Measurements from ENCODE around the gene HOXA1.

The HOXA1 gene

DNA sequence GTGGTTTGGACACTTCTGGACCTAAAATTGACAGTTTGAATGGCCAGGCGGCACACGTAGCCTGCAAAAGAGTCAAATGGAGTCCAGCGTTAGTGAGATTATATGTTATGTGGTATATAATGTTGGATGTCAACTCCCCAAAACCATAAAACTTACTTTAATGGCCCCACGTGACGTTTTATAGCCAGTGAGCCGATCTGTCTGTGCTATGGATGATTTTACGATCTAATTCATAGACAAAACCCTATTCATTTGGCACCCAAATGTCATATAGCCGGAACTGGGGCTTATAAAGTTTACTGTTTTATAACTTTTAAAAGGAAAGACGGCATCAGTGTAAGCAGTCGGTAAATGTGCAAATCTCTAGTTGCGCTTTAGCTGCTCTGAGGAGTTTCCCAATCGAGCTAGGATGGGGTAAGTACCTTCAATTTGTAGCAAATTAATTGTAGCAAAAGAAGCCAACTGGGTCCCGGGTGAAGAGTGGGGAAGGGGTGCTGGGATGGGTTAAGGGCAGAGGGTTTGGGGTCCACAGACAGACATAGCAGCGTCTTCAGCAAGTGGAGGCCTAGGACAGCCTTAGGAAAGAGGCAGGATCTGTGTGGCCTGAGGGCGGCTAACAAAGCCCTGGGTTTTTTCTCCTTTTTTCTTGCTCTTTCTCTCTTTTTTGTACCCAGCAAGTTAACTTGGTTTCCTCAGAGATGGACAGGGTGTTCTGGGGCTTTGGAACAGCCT is 44.5 kb upstream of the HOXA1 start (continued):
- TF ChIP-seq ZNF133 (tag by site-specific recombination; IDR thresholded peaks at IDR 0.05) (no peak), ZNF624 (tag by site-specific recombination; IDR thresholded peaks at IDR 0.05) (no peak), ZNF23 (tag by site-specific recombination; IDR thresholded peaks at IDR 0.05; ENCODE audit: borderline replicate concordance) (no peak), ZNF211 (tag by site-specific recombination; IDR thresholded peaks at IDR 0.05; ENCODE audit: low read depth) (no peak), ZNF391 (tag by site-specific recombination; IDR thresholded peaks at IDR 0.05; ENCODE audit: borderline replicate concordance, low read depth) (no peak), ZNF48 (tag by site-specific recombination; IDR thresholded peaks at IDR 0.05) (no peak), ZNF266 (tag by site-specific recombination; IDR thresholded peaks at IDR 0.05; ENCODE audit: low read depth) (no peak), ZNF670 (tag by site-specific recombination; IDR thresholded peaks at IDR 0.05; ENCODE audit: low read depth) (no peak), KLF8 (tag by site-specific recombination; IDR thresholded peaks at IDR 0.05) (no peak; the same call in 1 of the 2 replicates), ZNF114 (tag by site-specific recombination; IDR thresholded peaks at IDR 0.05) (no peak), REPIN1 (tag by site-specific recombination; IDR thresholded peaks at IDR 0.05; ENCODE audit: low read depth) (no peak), MZF1 (tag by site-specific recombination; IDR thresholded peaks at IDR 0.05; ENCODE audit: borderline replicate concordance) (peak; percentile 91), ZNF324 (tag by site-specific recombination; IDR thresholded peaks at IDR 0.05) (no peak), ZBTB21 (tag by site-specific recombination; IDR thresholded peaks at IDR 0.05) (no peak; the same call in 1 of the 2 replicates), ZNF175 (tag by site-specific recombination; IDR thresholded peaks at IDR 0.05) (no peak), WT1 (tag by site-specific recombination; IDR thresholded peaks at IDR 0.05) (peak; percentile 97), ZNF776 (tag by site-specific recombination; IDR thresholded peaks at IDR 0.05; ENCODE audit: borderline replicate concordance) (no peak)
- TF ChIP-seq, protein P1, sequence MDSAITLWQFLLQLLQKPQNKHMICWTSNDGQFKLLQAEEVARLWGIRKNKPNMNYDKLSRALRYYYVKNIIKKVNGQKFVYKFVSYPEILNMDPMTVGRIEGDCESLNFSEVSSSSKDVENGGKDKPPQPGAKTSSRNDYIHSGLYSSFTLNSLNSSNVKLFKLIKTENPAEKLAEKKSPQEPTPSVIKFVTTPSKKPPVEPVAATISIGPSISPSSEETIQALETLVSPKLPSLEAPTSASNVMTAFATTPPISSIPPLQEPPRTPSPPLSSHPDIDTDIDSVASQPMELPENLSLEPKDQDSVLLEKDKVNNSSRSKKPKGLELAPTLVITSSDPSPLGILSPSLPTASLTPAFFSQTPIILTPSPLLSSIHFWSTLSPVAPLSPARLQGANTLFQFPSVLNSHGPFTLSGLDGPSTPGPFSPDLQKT (IDR thresholded peaks at IDR 0.05; ENCODE audit: borderline replicate concordance, low read depth, low read length): no peak
- TF ChIP-seq, protein P2, sequence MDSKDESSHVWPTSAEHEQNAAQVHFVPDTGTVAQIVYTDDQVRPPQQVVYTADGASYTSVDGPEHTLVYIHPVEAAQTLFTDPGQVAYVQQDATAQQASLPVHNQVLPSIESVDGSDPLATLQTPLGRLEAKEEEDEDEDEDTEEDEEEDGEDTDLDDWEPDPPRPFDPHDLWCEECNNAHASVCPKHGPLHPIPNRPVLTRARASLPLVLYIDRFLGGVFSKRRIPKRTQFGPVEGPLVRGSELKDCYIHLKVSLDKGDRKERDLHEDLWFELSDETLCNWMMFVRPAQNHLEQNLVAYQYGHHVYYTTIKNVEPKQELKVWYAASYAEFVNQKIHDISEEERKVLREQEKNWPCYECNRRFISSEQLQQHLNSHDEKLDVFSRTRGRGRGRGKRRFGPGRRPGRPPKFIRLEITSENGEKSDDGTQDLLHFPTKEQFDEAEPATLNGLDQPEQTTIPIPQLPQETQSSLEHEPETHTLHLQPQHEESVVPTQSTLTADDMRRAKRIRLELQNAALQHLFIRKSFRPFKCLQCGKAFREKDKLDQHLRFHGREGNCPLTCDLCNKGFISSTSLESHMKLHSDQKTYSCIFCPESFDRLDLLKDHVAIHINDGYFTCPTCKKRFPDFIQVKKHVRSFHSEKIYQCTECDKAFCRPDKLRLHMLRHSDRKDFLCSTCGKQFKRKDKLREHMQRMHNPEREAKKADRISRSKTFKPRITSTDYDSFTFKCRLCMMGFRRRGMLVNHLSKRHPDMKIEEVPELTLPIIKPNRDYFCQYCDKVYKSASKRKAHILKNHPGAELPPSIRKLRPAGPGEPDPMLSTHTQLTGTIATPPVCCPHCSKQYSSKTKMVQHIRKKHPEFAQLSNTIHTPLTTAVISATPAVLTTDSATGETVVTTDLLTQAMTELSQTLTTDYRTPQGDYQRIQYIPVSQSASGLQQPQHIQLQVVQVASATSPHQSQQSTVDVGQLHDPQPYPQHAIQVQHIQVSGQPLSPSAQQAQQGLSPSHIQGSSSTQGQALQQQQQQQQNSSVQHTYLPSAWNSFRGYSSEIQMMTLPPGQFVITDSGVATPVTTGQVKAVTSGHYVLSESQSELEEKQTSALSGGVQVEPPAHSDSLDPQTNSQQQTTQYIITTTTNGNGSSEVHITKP (tag by site-specific recombination; IDR thresholded peaks at IDR 0.05): no peak; the same call in 1 of the 2 replicates
- TF ChIP-seq, protein P3, sequence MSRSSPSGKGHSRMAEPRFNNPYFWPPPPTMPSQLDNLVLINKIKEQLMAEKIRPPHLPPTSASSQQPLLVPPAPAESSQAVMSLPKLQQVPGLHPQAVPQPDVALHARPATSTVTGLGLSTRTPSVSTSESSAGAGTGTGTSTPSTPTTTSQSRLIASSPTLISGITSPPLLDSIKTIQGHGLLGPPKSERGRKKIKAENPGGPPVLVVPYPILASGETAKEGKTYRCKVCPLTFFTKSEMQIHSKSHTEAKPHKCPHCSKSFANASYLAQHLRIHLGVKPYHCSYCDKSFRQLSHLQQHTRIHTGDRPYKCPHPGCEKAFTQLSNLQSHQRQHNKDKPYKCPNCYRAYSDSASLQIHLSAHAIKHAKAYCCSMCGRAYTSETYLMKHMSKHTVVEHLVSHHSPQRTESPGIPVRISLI (tag by site-specific recombination; IDR thresholded peaks at IDR 0.05): no peak
- TF ChIP-seq, protein P4, sequence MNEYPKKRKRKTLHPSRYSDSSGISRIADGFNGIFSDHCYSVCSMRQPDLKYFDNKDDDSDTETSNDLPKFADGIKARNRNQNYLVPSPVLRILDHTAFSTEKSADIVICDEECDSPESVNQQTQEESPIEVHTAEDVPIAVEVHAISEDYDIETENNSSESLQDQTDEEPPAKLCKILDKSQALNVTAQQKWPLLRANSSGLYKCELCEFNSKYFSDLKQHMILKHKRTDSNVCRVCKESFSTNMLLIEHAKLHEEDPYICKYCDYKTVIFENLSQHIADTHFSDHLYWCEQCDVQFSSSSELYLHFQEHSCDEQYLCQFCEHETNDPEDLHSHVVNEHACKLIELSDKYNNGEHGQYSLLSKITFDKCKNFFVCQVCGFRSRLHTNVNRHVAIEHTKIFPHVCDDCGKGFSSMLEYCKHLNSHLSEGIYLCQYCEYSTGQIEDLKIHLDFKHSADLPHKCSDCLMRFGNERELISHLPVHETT (tag by site-specific recombination; IDR thresholded peaks at IDR 0.05): no peak; the same call in 1 of the 2 replicates
- TF ChIP-seq, protein P5, sequence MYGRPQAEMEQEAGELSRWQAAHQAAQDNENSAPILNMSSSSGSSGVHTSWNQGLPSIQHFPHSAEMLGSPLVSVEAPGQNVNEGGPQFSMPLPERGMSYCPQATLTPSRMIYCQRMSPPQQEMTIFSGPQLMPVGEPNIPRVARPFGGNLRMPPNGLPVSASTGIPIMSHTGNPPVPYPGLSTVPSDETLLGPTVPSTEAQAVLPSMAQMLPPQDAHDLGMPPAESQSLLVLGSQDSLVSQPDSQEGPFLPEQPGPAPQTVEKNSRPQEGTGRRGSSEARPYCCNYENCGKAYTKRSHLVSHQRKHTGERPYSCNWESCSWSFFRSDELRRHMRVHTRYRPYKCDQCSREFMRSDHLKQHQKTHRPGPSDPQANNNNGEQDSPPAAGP (tag by site-specific recombination; IDR thresholded peaks at IDR 0.05): no peak
- TF ChIP-seq, protein P6, sequence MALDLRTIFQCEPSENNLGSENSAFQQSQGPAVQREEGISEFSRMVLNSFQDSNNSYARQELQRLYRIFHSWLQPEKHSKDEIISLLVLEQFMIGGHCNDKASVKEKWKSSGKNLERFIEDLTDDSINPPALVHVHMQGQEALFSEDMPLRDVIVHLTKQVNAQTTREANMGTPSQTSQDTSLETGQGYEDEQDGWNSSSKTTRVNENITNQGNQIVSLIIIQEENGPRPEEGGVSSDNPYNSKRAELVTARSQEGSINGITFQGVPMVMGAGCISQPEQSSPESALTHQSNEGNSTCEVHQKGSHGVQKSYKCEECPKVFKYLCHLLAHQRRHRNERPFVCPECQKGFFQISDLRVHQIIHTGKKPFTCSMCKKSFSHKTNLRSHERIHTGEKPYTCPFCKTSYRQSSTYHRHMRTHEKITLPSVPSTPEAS (tag by site-specific recombination; IDR thresholded peaks at IDR 0.05): 0 out of 2 replicates have a peak, but pooled peaks have one; percentile 13
- TF ChIP-seq, protein P7, sequence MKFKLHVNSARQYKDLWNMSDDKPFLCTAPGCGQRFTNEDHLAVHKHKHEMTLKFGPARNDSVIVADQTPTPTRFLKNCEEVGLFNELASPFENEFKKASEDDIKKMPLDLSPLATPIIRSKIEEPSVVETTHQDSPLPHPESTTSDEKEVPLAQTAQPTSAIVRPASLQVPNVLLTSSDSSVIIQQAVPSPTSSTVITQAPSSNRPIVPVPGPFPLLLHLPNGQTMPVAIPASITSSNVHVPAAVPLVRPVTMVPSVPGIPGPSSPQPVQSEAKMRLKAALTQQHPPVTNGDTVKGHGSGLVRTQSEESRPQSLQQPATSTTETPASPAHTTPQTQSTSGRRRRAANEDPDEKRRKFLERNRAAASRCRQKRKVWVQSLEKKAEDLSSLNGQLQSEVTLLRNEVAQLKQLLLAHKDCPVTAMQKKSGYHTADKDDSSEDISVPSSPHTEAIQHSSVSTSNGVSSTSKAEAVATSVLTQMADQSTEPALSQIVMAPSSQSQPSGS (tag by site-specific recombination; IDR thresholded peaks at IDR 0.05; ENCODE audit: low read depth): peak; percentile 46; the same call in 1 of the 2 replicates
- TF ChIP-seq, protein P8, sequence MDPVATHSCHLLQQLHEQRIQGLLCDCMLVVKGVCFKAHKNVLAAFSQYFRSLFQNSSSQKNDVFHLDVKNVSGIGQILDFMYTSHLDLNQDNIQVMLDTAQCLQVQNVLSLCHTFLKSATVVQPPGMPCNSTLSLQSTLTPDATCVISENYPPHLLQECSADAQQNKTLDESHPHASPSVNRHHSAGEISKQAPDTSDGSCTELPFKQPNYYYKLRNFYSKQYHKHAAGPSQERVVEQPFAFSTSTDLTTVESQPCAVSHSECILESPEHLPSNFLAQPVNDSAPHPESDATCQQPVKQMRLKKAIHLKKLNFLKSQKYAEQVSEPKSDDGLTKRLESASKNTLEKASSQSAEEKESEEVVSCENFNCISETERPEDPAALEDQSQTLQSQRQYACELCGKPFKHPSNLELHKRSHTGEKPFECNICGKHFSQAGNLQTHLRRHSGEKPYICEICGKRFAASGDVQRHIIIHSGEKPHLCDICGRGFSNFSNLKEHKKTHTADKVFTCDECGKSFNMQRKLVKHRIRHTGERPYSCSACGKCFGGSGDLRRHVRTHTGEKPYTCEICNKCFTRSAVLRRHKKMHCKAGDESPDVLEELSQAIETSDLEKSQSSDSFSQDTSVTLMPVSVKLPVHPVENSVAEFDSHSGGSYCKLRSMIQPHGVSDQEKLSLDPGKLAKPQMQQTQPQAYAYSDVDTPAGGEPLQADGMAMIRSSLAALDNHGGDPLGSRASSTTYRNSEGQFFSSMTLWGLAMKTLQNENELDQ (tag by site-specific recombination; IDR thresholded peaks at IDR 0.05; ENCODE audit: low read depth): no peak

All from HEK293 (cell line).